Peyer's patch (tissue), 4 donors: ENCODE results near the gene LBHD2. TPM values are rescaled to one million over a fixed set of nuclear protein-coding genes. Genes with fewer than 3 reads are reported as not detected.

Source experiments
- DNase-seq, 3 donors: peaks; one replicate each; pipeline ENCODE4 v3.0.0-alpha.2; 2017 to 2019
- H3K27ac ChIP-seq, 4 donors: fragments of 200-600 bp; sonication (generic); one replicate each; pipeline ENCODE4 v1.5.1; 2016 to 2019
- H3K27me3 ChIP-seq, 2 donors: fragments of 200-600 bp; sonication (generic); one replicate each; pipeline ENCODE4 v1.5.1; 2019
- H3K36me3 ChIP-seq, 3 donors: fragments of 200-600 bp; sonication (generic); one replicate each; pipeline ENCODE4 v1.5.1; 2016 to 2019
- H3K4me1 ChIP-seq, 4 donors: fragments of 200-600 bp; sonication (generic); one replicate each; pipeline ENCODE4 v1.5.1; 2016 to 2019
- H3K4me3 ChIP-seq, 4 donors: fragments of 200-600 bp; sonication (generic); 1 replicate in 3 of 4; 2 replicates in 1 of 4; pipeline ENCODE4 v1.5.1; 2016 to 2019; ENCODE audit warnings: mild to moderate bottlenecking in 1 of 4
- H3K9me3 ChIP-seq, 4 donors: fragments of 200-600 bp; sonication (generic); one replicate each; pipeline ENCODE4 v1.5.1; 2016 to 2019; ENCODE audit warnings: mild to moderate bottlenecking in 1 of 4
- CTCF ChIP-seq, 6 experiments: fragments of 450-650 bp in 4 of 6; fragments of 200-600 bp in 2 of 6; sonication (generic) in 1 of 6; IDR thresholded peaks; one replicate each; pipeline ENCODE4 v1.5.1; 2017 to 2019; ENCODE audit warnings: antibody characterized with exemption in 6 of 6, mild to moderate bottlenecking in 3 of 6, moderate library complexity in 1 of 6
- POLR2A ChIP-seq, 2 donors: fragments of 450-650 bp; IDR thresholded peaks; one replicate each; pipeline ENCODE4 v1.5.1; 2017; ENCODE audit warnings: antibody characterized with exemption in 2 of 2, mild to moderate bottlenecking in 2 of 2, moderate library complexity in 2 of 2
- total RNA-seq, 4 donors: library from RNA; depleted of rRNA; stranded (reverse); fragments of >200 nt; gene quantifications; one replicate each; pipeline ENCODE4 v1.1.0, GENCODE V29; 2016

Gene LBHD2
- total RNA-seq, 4 donors from 2014 or later, result not detected

DNA sequence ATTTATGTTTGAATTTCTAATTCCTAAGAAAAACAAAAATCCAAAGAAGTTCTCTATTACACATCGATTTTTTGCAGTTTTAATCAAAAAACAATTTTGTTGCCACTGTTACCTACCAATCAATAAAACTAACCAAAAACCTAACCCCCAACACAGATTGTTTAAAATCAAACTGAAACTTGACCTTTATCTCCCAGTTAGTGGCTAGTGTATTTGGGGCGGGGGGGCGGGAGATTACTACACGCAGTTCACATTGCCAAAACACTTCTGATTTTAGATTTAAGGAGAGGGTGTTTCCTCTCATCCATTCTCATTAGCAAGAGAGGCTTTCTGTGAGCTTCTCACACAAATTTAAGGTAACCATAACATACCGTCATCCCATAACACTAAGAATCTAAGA is 33.1 kb upstream of the LBHD2 start:
- no peak overlapping the region for H3K4me3 ChIP-seq
- no peaks in the 10 kb centered on the region for H3K9me3 ChIP-seq
- H3K27me3 ChIP-seq, result no peaks in the 10 kb centered on the region
- no peak overlapping the region for H3K27ac ChIP-seq
- TF ChIP-seq POLR2A (IDR thresholded peaks at IDR 0.05), result no peak
- TF ChIP-seq CTCF (IDR thresholded peaks at IDR 0.05), result no peak
- no peak for DNase-seq
- H3K4me1 ChIP-seq, result peaks cover 0 to 18% (median 0%) of the 10 kb centered on the region in 4 donors
- H3K36me3 ChIP-seq, result no peaks in the 10 kb centered on the region

DNA sequence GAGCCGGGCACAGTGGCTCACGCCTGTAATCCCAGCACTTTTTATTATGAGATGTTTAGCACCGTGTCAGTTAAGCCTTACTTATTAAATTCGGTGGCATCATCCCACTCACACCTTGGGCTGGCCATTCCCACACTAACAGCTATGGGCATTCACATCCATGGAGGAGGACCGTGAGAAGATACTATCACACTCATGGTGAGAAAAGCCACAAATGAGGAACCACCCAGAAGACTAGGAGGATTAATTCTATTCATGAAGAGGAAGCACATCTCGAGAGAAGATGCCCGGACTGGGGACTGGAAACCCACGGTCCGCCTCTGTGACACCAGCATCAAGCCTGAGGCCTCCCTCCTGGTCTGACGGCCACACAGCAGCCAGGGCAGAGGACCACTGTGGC is 31.6 kb upstream of the LBHD2 start:
- TF ChIP-seq CTCF (IDR thresholded peaks at IDR 0.05), result no peak
- no peak for TF ChIP-seq POLR2A (IDR thresholded peaks at IDR 0.05)
- Histone ChIP-seq H3K27ac (no peak overlapping the region), H3K4me3 (no peak overlapping the region), H3K9me3 (no peaks in the 10 kb centered on the region), H3K4me1 (peaks cover 0 to 18% (median 3%) of the 10 kb centered on the region in 4 donors), H3K36me3 (no peaks in the 10 kb centered on the region), H3K27me3 (no peaks in the 10 kb centered on the region)
- DNase-seq, result peak in 1 of 3 donors; percentile 39

DNA sequence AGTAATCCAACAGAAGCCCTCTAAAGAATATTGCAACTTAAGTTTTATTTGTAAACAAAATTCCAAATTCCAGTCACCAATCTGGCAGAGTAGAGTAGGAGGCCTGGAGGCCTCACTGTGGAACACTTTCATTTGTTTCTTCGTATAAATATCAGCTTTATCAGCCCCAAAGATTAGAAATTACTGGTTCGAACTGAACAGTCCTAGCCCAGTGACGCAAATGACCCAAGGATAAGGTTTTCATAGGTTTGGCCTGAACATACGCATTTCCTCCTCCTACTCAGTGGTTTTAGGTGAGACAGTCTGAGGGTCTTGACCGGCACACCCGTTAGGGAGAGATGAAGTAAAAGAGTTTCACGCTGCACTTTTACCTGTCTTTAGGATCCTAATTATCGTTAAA is 28.3 kb upstream of the LBHD2 start:
- Histone ChIP-seq H3K4me3 (peak overlapping the region in 3 of 4 donors; percentile 83 to 99 (median 99)), H3K4me1 (peaks cover 0 to 29% (median 3%) of the 10 kb centered on the region in 4 donors)
- peak in 1 of 3 donors; percentile 11 for DNase-seq

GRCh38 chr14:103056322-103057027 is 27.5 kb upstream of the LBHD2 start:
- Histone ChIP-seq H3K9me3 (no peaks in the 10 kb centered on the region), H3K27me3 (no peaks in the 10 kb centered on the region), H3K4me3 (peak overlapping the region; percentile 78 to 99 (median 91)), H3K36me3 (no peaks in the 10 kb centered on the region), H3K27ac (peak overlapping the region; percentile 75 to 99 (median 92)), H3K4me1 (peaks cover 0 to 29% (median 3%) of the 10 kb centered on the region in 4 donors)
- peak in 2 of 3 donors; percentile 77 to 81 for DNase-seq
- TF ChIP-seq CTCF (IDR thresholded peaks at IDR 0.05), result no peak

More for the DNA sequence above, 28.3 kb upstream of the LBHD2 start:
- no peak for TF ChIP-seq POLR2A (IDR thresholded peaks at IDR 0.05)
- Histone ChIP-seq H3K27me3 (no peaks in the 10 kb centered on the region), H3K36me3 (no peaks in the 10 kb centered on the region), H3K27ac (peak overlapping the region in 3 of 4 donors; percentile 75 to 99 (median 97)), H3K9me3 (no peaks in the 10 kb centered on the region)

GRCh38 chr14:103057028-103057371 is 27.0 kb upstream of the LBHD2 start:
- Histone ChIP-seq H3K4me1 (peaks cover 0 to 29% (median 3%) of the 10 kb centered on the region in 4 donors), H3K9me3 (no peaks in the 10 kb centered on the region), H3K4me3 (peak overlapping the region; percentile 78 to 99 (median 91)), H3K36me3 (no peaks in the 10 kb centered on the region), H3K27ac (peak overlapping the region; percentile 75 to 99 (median 92)), H3K27me3 (no peaks in the 10 kb centered on the region)
- peak in 1 of 3 donors; percentile 57 for DNase-seq
- TF ChIP-seq CTCF (IDR thresholded peaks at IDR 0.05) (no peak), POLR2A (IDR thresholded peaks at IDR 0.05) (peak in 1 of 2 donors; percentile 74)

- H3K4me1 ChIP-seq, result peaks cover 0 to 29% (median 3%) of the 10 kb centered on the region in 4 donors
- H3K27me3 ChIP-seq, result no peaks in the 10 kb centered on the region
- peak; percentile 61 to 94 (median 90) for DNase-seq
- H3K36me3 ChIP-seq, result no peaks in the 10 kb centered on the region
- H3K4me3 ChIP-seq, result peak within 1 kb of the TSS; percentile 78 to 99 (median 91)
- H3K27ac ChIP-seq, result peak within 1 kb of the TSS; percentile 75 to 99 (median 92)
- no peaks in the 10 kb centered on the region for H3K9me3 ChIP-seq
- TF ChIP-seq POLR2A (IDR thresholded peaks at IDR 0.05) (peak in 1 of 2 donors; percentile 28), CTCF (IDR thresholded peaks at IDR 0.05) (peak in 1 of 6 experiments; percentile 9)
Measured at GRCh38 chr14:103057372-103058163, 26.4 kb upstream of the LBHD2 start, which contains the start of gene CDC42BPB. Gene CDC42BPB (minus strand): TSS chr14:103057549. CDS start chr14:103057173, 376 bp downstream.
